ENCODE data around the gene SCARF1.

Gene SCARF1

GRCh38 chr17:1591474-1592090, 54.0 kb downstream of the SCARF1 start:
- Histone ChIP-seq H3K9me3 (no peaks in the 10 kb centered on the region), H3K36me3 (no peaks in the 10 kb centered on the region; the same call in 1 of the 2 replicates), H3K27me3 (no peaks in the 10 kb centered on the region), H3K4me1 (peaks cover 93% of the 10 kb centered on the region), H4K20me1 (no peaks in the 10 kb centered on the region), H3K4me3 (peak overlapping the region; percentile 61; the same call in 1 of the 2 replicates), H3K9ac (peak overlapping the region; percentile 95), H3K4me2 (peak overlapping the region; percentile 97), H3K27ac (peak overlapping the region; percentile 100)
- TF ChIP-seq Cebpa-rat (IDR thresholded peaks at IDR 0.05) = no peak

GRCh38 chr17:1590747-1591473, 54.6 kb downstream of the SCARF1 start:
- peak overlapping the region; percentile 95 for H3K9ac ChIP-seq
- TF ChIP-seq Cebpa-rat (IDR thresholded peaks at IDR 0.05) = no peak
- no peaks in the 10 kb centered on the region for H4K20me1 ChIP-seq
- no peaks in the 10 kb centered on the region for H3K9me3 ChIP-seq
- H3K27ac ChIP-seq = peak overlapping the region; percentile 100
- H3K4me3 ChIP-seq = peak overlapping the region; percentile 61
- peak overlapping the region; percentile 97 for H3K4me2 ChIP-seq
- H3K27me3 ChIP-seq = no peaks in the 10 kb centered on the region
- H3K4me1 ChIP-seq = peaks cover 96% of the 10 kb centered on the region
- H3K36me3 ChIP-seq = peaks cover 1% of the 10 kb centered on the region; the same call in 1 of the 2 replicates

- no peaks in the 10 kb centered on the region for H4K20me1 ChIP-seq
- peak overlapping the region; percentile 97 for H3K4me2 ChIP-seq
- peaks cover 8% of the 10 kb centered on the region; the same call in 1 of the 2 replicates for H3K36me3 ChIP-seq
- H3K4me1 ChIP-seq = peaks cover 96% of the 10 kb centered on the region
- H3K27me3 ChIP-seq = no peaks in the 10 kb centered on the region
- no peaks in the 10 kb centered on the region for H3K9me3 ChIP-seq
- peak overlapping the region; percentile 95 for H3K9ac ChIP-seq
- H3K4me3 ChIP-seq = peak overlapping the region; percentile 61
- H3K27ac ChIP-seq = peak overlapping the region; percentile 100
- TF ChIP-seq Cebpa-rat (IDR thresholded peaks at IDR 0.05) = peak; percentile 87
These were observed 55.3 kb downstream of the SCARF1 start for GRCh38 chr17:1590029-1590746.

- peak overlapping the region; percentile 95 for H3K9ac ChIP-seq
- no peaks in the 10 kb centered on the region for H4K20me1 ChIP-seq
- H3K4me1 ChIP-seq = peaks cover 96% of the 10 kb centered on the region
- H3K27ac ChIP-seq = peak overlapping the region; percentile 100
- H3K36me3 ChIP-seq = peaks cover 16% of the 10 kb centered on the region
- H3K9me3 ChIP-seq = no peaks in the 10 kb centered on the region
- no peak for TF ChIP-seq Cebpa-rat (IDR thresholded peaks at IDR 0.05)
- no peaks in the 10 kb centered on the region for H3K27me3 ChIP-seq
- H3K4me3 ChIP-seq = 0 out of 2 replicates have a peak overlapping the region, but pooled peaks have one; percentile 17
- H3K4me2 ChIP-seq = peak overlapping the region; percentile 97
These were observed 56.5 kb downstream of the SCARF1 start for GRCh38 chr17:1588821-1589585.

- H3K4me3 ChIP-seq = no peak overlapping the region
These were observed 61.4 kb downstream of the SCARF1 start for GRCh38 chr17:1584167-1584566.

More at GRCh38 chr17:1584167-1584566, 61.4 kb downstream of the SCARF1 start:
- H3K27ac ChIP-seq = peak overlapping the region; percentile 78
- no peaks in the 10 kb centered on the region for H3K9me3 ChIP-seq
- no peak for TF ChIP-seq Cebpa-rat (IDR thresholded peaks at IDR 0.05)
- peak overlapping the region; percentile 93 for H3K4me2 ChIP-seq
- H4K20me1 ChIP-seq = no peaks in the 10 kb centered on the region
- H3K36me3 ChIP-seq = peaks cover 17% of the 10 kb centered on the region
- peak overlapping the region; percentile 39; the same call in 1 of the 2 replicates for H3K9ac ChIP-seq
- no peaks in the 10 kb centered on the region for H3K27me3 ChIP-seq
- H3K4me1 ChIP-seq = peaks cover 100% of the 10 kb centered on the region
